Psoas muscle (tissue), 8 donors: ENCODE data around the gene AACS. TPM values are rescaled to one million over a fixed set of nuclear protein-coding genes. Genes with fewer than 3 reads are reported as not detected.
"Not testable (repeated sequence)": the region's sequence is repeated elsewhere in the genome, so short reads cannot be mapped to it uniquely, and the experiment has no call there.

Experiments
- ATAC-seq, 4 donors: fragments of 200-7000 bp; cut with Tn5 transposase; one replicate each; pipeline ENCODE4 v1.9.1; 2020; ENCODE audit warnings: moderate library complexity in 3 of 4, mild to moderate bottlenecking in 2 of 4
- DNase-seq, 2 donors: peaks; one replicate each; pipeline ENCODE4 v3.0.0-alpha.2; 2020
- H3K27ac ChIP-seq: fragments of 200-600 bp; one replicate; pipeline ENCODE4 v1.8.0; 2022
- H3K27me3 ChIP-seq, 3 donors: fragments of 200-600 bp in 1 of 3; one replicate each; pipeline versions ENCODE4 v1.6.1 to v1.8.0; 2013 to 2022; ENCODE audit warnings: low read length in 2 of 3, mild to moderate bottlenecking in 2 of 3, moderate library complexity in 1 of 3; ENCODE audit not compliant: insufficient read depth in 3 of 3
- H3K36me3 ChIP-seq, 2 donors: fragments of 200-600 bp in 1 of 2; one replicate each; pipeline versions ENCODE4 v1.6.1 to v1.8.0; 2013 to 2022; ENCODE audit warnings: low read depth in 1 of 2, mild to moderate bottlenecking in 1 of 2, moderate library complexity in 1 of 2; ENCODE audit not compliant: insufficient read depth in 1 of 2
- H3K4me1 ChIP-seq: fragments of 200-600 bp; one replicate; pipeline ENCODE4 v1.8.0; 2022
- H3K4me3 ChIP-seq: fragments of 200-600 bp; one replicate; pipeline ENCODE4 v1.8.0; 2022; ENCODE audit warnings: mild to moderate bottlenecking
- H3K9me3 ChIP-seq: fragments of 200-600 bp; one replicate; pipeline ENCODE4 v1.8.0; 2022
- WGBS, 3 donors: extraction: QIAGEN DNeasy Blood & Tissue Kit; methylation state at CpG; one replicate each; pipeline versions ENCODE4 v1.1.6 to v1.1.7; 2013; 5-methylcytosine and 5-hydroxymethylcytosine counted together
- intact Hi-C, 2 donors: fragments of 100-400 bp; cut with DNase I; formaldehyde crosslinking; loops; one replicate each; pipeline versions ENCODE4 v1.11.0 to v1.14.2; 2022
- polyA plus RNA-seq, 3 donors: library from polyadenylated mRNA; stranded (reverse); fragments of 200-250 nt; gene quantifications; one replicate each; pipeline ENCODE4 v1.2.3, GENCODE V29; 2013
- total RNA-seq, 4 donors: library from RNA; stranded (reverse); fragmentation: NEBNext Ultra II Directional in 2 of 4; extraction: Animal tissue kit (Norgen Biotek cat#: 25700) in 2 of 4; gene quantifications; one replicate each; pipeline versions ENCODE4 v1.2.1 to v1.2.4, GENCODE V29; 2021 to 2023
- TF ChIP-seq, protein P1 (sequence below): fragments of 200-600 bp; IDR thresholded peaks from one replicate; pipeline ENCODE4 v1.8.0; 2022; ENCODE audit warnings: antibody characterized with exemption
- donor health status: healthy with polysubstance abuse.
- donor health status: DM: no; HTN: no; CAD: no; lungs with moderate emphysema.
- donor health status: Bipolar disorder and iron deficiency.
- donor health status: healthy.
- donor health status: DM: yes; HTN: yes; CAD: no.
- donor health status: DM: no; HTN: no; CAD: no.
- donor health status: DM: no; HTN: no; CAD: no.
- donor health status: DM: yes; HTN: yes; CAD: no.

AACS gene
- total and polyA plus RNA-seq, 7 donors = 3.2 to 9.5 (median 5.7) TPM

DNA sequence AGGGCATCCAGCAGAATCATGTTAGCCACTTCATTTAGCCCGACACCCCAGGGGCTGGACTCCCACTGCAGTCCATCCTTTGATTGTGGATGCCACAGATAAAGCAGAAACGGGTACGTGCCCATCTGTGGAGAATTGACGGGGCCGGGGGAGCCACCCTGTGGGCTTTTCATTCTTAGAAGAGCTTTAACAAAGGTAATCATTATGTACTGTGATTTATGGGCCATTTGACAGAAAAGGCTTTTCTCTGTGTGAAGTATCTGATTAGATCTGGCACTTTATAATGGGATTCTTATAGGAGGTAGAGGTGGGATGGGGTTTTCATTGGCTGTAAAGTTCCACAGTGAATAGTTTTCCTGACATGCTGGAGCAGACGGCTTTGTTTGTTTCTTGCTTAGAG lies 40.4 kb downstream of the AACS start:
- H3K4me3 ChIP-seq = no peak overlapping the region
- TF ChIP-seq, protein P1, sequence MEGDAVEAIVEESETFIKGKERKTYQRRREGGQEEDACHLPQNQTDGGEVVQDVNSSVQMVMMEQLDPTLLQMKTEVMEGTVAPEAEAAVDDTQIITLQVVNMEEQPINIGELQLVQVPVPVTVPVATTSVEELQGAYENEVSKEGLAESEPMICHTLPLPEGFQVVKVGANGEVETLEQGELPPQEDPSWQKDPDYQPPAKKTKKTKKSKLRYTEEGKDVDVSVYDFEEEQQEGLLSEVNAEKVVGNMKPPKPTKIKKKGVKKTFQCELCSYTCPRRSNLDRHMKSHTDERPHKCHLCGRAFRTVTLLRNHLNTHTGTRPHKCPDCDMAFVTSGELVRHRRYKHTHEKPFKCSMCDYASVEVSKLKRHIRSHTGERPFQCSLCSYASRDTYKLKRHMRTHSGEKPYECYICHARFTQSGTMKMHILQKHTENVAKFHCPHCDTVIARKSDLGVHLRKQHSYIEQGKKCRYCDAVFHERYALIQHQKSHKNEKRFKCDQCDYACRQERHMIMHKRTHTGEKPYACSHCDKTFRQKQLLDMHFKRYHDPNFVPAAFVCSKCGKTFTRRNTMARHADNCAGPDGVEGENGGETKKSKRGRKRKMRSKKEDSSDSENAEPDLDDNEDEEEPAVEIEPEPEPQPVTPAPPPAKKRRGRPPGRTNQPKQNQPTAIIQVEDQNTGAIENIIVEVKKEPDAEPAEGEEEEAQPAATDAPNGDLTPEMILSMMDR = no peak
- ATAC-seq = no peak
- 79 to 90% (median 86%) methylated on average over 6 of the region's 6 CpGs for WGBS, 3 donors
- intact Hi-C loops = no loop called here
- H3K9me3 ChIP-seq = no peaks in the 10 kb centered on the region
- H3K27me3 ChIP-seq = no peaks in the 10 kb centered on the region
- peaks cover 5 to 11% of the 10 kb centered on the region in 2 donors for H3K36me3 ChIP-seq
- no peak overlapping the region for H3K27ac ChIP-seq
- DNase-seq = no peak
- no peaks in the 10 kb centered on the region for H3K4me1 ChIP-seq

DNA sequence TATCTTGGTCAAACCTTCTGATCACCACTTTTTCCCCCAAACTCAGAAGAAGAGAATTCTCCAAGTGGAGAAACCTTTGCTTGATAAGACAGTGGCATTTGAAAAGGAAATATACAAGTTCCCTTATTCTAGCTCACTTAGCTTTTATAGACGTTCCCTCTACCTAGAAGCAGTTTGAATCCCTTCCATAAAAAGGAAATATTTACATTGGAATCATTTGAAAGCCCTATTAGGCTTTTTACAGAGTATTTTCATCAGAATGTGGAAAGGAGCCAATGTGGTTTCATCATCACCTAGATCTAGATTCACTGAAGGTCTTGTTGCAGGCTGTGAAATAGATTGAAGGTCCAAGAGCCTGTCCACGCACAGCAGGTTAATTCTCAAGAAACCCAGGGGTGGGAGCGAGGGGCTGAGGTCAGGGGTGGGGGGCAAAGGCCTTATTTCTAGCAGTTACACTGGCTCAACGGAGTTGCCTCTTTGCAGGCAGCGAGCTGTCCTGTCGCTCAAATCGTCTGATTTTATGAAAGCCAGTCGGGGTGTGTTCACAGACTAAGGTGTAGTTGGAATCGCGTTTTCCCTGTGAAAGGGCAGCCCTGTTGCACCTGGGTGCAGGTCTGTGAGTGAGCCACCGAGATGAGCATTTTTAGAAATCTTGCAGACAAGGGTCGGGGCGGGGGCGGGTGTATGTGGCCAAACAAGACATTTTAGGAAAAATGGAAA lies 45.6 kb downstream of the AACS start:
- ATAC-seq = no peak
- no peak for DNase-seq

DNA sequence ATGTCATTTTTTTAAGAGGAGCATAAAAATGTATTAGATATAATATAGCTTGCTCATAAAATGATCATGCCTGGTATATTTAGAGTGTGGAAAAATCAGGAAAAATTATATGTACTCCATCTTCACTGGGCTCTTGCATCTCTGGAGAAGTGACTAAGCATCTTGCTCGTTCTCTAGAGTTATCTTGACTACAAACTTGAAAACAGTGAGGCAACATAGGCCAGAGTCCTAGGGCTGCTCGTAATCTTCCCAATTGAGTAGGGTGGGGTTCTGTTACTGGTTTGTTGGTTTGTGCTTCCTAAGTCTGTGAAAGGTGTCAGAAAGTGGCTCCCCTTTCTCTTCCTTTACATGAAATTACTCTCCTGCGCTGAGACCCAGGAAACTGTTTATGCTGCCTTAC lies 46.2 kb downstream of the AACS start:
- intact Hi-C loops = no loop called here
- Histone ChIP-seq H3K27me3 (no peaks in the 10 kb centered on the region), H3K4me1 (no peaks in the 10 kb centered on the region), H3K36me3 (peaks cover 4 to 5% of the 10 kb centered on the region in 2 donors), H3K4me3 (no peak overlapping the region), H3K27ac (no peak overlapping the region), H3K9me3 (no peaks in the 10 kb centered on the region)
- TF ChIP-seq, protein P1 = no peak
- WGBS, 3 donors = 88 to 95% (median 94%) methylated on average over 3 of the region's 3 CpGs
- no peak for ATAC-seq
- DNase-seq = no peak

More for the DNA sequence above, 45.6 kb downstream of the AACS start:
- intact Hi-C loops = no loop called here
- Histone ChIP-seq H3K9me3 (no peaks in the 10 kb centered on the region), H3K36me3 (peaks cover 4 to 5% of the 10 kb centered on the region in 2 donors), H3K27me3 (no peaks in the 10 kb centered on the region), H3K4me3 (no peak overlapping the region), H3K4me1 (no peaks in the 10 kb centered on the region), H3K27ac (no peak overlapping the region)
- TF ChIP-seq, protein P1 = no peak
- 93 to 94% (median 93%) methylated on average over 14 of the region's 14 CpGs for WGBS, 3 donors

DNA sequence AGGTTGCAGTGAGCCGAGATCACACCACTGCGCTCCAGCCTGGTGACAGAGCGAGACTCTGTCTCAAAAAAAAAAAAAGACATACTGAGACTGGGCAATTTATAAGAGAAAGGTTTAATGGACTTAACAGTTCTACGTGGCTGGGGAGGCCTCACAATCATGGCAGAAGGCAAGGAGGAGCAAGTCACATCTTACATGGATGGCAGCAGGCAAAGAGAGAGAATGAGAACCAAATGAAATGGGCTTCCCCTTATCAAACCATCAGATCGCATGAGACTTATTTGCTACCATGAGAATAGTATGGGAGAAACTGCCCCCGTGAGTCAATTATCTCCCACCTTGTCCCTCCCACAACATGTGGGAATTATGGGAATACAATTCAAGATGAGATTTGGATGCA lies 47.4 kb downstream of the AACS start:
- H3K4me1 ChIP-seq, H3K27me3 ChIP-seq, H3K9me3 ChIP-seq, H3K36me3 ChIP-seq, H3K27ac ChIP-seq, H3K4me3 ChIP-seq, ATAC-seq, intact Hi-C loops, DNase-seq: not testable (repeated sequence)
- WGBS, 3 donors = 89 to 96% (median 91%) methylated on average over 4 to 6 of the region's 6 CpGs

DNA sequence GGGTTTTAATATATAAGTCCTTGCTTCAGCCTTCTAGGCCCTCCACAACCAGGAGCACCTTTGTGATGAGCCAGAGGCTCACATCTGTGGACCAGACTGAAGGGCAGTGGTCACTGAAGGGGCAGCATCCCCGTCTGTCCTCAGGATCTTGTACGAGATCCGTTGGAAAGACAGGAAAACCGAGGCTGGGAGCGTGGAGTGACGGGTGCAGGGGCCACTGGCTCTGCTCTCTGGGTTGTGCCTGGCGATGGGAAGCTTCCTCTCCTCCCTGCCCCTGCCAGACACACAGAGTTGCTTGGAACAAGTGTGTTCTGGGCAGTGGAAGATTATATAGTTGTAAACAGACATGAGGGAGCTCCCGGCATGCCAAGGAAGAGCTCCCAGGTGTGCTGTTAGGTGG lies 48.0 kb downstream of the AACS start:
- Histone ChIP-seq H3K9me3 (no peaks in the 10 kb centered on the region), H3K4me1 (no peaks in the 10 kb centered on the region), H3K27me3 (no peaks in the 10 kb centered on the region), H3K36me3 (peaks cover 4 to 5% of the 10 kb centered on the region in 2 donors), H3K27ac (no peak overlapping the region), H3K4me3 (no peak overlapping the region)
- ATAC-seq (no peak), DNase-seq (no peak)
- 92 to 93% (median 92%) methylated on average over 8 of the region's 8 CpGs for WGBS, 3 donors
- TF ChIP-seq, protein P1 = no peak
- intact Hi-C loops = no loop called here
